Measurements from ENCODE around the gene COL4A5. TPM values are rescaled to one million over a fixed set of nuclear protein-coding genes. Genes with fewer than 3 reads are reported as not detected.

Gene COL4A5
- total RNA-seq, 1 experiment from 2014 or later: 0.60 TPM

DNA sequence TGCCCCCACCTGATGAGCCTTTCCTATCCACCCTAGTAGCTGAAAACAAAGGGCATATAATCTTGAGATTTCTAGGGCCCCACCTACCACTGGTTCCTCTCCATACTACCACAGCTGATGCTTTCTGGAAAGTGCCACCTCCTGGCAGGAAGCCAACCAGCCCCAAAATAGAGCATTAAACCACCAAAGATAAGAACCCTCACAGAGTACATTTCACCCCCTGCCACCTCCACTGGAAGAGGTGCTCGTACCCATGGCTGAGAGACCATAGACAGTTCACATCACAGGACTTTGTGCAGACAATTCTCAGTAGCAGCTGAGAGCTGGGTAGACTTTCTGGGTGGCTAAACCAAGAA lies 202.6 kb downstream of the COL4A5 start:
- Histone ChIP-seq H3K9me3 (ENCODE audit: low read depth, low read length, poor library complexity, severe bottlenecking) (peaks cover 13% of the 10 kb centered on the region), H3K4me1 (ENCODE audit: insufficient read depth, low read length, poor library complexity, severe bottlenecking) (no peaks in the 10 kb centered on the region), H3K27ac (ENCODE audit: low read depth, low read length, poor library complexity, severe bottlenecking) (no peak overlapping the region), H3K36me3 (ENCODE audit: insufficient read depth, low read length, poor library complexity, severe bottlenecking) (no peaks in the 10 kb centered on the region), H3K27me3 (replicated peaks; ENCODE audit: insufficient read depth, low read depth, low read length, poor library complexity) (no peaks in the 10 kb centered on the region), H3K4me3 (ENCODE audit: low read depth, low read length, poor library complexity, severe bottlenecking) (no peak overlapping the region)
- intact Hi-C loops (cut with micrococcal nuclease; ENCODE audit: unreplicated experiment): no loop called here
- no peak for DNase-seq (ENCODE audit: low spot score)
- BruUV-seq (replicated peaks): no TSS peak
- ChIA-PET CTCF (no interaction called here), POLR2A (ENCODE audit: low non-redundant PET) (no interaction called here)
- TF ChIP-seq, protein P1, sequence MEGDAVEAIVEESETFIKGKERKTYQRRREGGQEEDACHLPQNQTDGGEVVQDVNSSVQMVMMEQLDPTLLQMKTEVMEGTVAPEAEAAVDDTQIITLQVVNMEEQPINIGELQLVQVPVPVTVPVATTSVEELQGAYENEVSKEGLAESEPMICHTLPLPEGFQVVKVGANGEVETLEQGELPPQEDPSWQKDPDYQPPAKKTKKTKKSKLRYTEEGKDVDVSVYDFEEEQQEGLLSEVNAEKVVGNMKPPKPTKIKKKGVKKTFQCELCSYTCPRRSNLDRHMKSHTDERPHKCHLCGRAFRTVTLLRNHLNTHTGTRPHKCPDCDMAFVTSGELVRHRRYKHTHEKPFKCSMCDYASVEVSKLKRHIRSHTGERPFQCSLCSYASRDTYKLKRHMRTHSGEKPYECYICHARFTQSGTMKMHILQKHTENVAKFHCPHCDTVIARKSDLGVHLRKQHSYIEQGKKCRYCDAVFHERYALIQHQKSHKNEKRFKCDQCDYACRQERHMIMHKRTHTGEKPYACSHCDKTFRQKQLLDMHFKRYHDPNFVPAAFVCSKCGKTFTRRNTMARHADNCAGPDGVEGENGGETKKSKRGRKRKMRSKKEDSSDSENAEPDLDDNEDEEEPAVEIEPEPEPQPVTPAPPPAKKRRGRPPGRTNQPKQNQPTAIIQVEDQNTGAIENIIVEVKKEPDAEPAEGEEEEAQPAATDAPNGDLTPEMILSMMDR (conservative IDR thresholded peaks at IDR 0.05; ENCODE audit: low read depth, low read length): no peak
- no peak for TF ChIP-seq EZH2 (IDR thresholded peaks at IDR 0.05; ENCODE audit: borderline replicate concordance, low read depth, low read length, poor library complexity, severe bottlenecking)

DNA sequence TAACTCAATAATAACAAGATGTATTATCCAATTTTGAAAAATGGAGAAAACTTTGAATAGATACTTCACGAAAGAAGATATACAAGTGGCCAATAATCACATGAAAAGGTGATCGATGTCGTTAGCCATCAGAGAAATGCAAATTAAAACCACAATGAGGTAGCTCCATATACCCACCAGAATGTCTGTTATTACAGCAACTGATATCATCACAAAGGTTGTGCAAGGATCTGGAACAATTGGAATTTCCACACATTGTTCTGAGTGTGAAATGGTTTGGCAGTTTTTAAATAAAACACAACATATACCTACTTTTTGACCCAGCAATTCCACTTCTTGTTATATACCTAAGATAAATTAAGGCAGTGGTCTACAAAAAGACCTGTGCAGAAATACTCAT lies 225.1 kb downstream of the COL4A5 start:
- CTCF ChIA-PET: no interaction called here
- POLR2A ChIA-PET (ENCODE audit: low non-redundant PET): no interaction called here
- Histone ChIP-seq H3K27me3 (replicated peaks; ENCODE audit: insufficient read depth, low read depth, low read length, poor library complexity) (no peaks in the 10 kb centered on the region), H3K27ac (ENCODE audit: low read depth, low read length, poor library complexity, severe bottlenecking) (no peak overlapping the region), H3K36me3 (ENCODE audit: insufficient read depth, low read length, poor library complexity, severe bottlenecking) (no peaks in the 10 kb centered on the region), H3K4me1 (ENCODE audit: insufficient read depth, low read length, poor library complexity, severe bottlenecking) (no peaks in the 10 kb centered on the region), H3K4me3 (ENCODE audit: low read depth, low read length, poor library complexity, severe bottlenecking) (no peak overlapping the region), H3K9me3 (ENCODE audit: low read depth, low read length, poor library complexity, severe bottlenecking) (no peaks in the 10 kb centered on the region)
- BruUV-seq (replicated peaks): no TSS peak
- DNase-seq (ENCODE audit: low spot score): no peak
- intact Hi-C loops (cut with micrococcal nuclease; ENCODE audit: unreplicated experiment): no loop called here
- TF ChIP-seq, protein P1 (conservative IDR thresholded peaks at IDR 0.05; ENCODE audit: low read depth, low read length): no peak
- no peak for TF ChIP-seq EZH2 (IDR thresholded peaks at IDR 0.05; ENCODE audit: borderline replicate concordance, low read depth, low read length, poor library complexity, severe bottlenecking)

DNA sequence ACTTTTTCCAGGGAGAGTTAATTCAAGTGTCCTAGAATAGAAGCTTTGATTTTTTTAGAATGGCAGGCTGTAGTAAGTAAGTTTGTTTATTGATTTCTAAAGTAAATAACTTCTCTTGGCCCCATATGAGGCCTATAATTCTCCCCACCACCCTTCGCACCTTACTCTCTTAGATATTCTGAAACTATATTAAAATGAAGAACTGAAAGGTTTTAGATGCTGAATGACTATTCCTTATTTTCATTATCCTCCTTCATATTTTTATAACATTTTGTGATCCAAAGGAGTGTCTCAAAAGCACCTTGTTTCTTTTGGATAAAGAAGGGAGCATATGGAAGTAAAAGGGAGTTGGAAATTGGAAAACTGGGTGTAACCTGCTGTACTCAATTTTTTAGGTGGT lies 226.5 kb downstream of the COL4A5 start:
- TF ChIP-seq EZH2 (IDR thresholded peaks at IDR 0.05; ENCODE audit: borderline replicate concordance, low read depth, low read length, poor library complexity, severe bottlenecking): no peak
- TF ChIP-seq, protein P1 (conservative IDR thresholded peaks at IDR 0.05; ENCODE audit: low read depth, low read length): no peak
- intact Hi-C loops (cut with micrococcal nuclease; ENCODE audit: unreplicated experiment): no loop called here
- Histone ChIP-seq H3K4me1 (ENCODE audit: insufficient read depth, low read length, poor library complexity, severe bottlenecking) (no peaks in the 10 kb centered on the region), H3K36me3 (ENCODE audit: insufficient read depth, low read length, poor library complexity, severe bottlenecking) (no peaks in the 10 kb centered on the region), H3K27ac (ENCODE audit: low read depth, low read length, poor library complexity, severe bottlenecking) (no peak overlapping the region), H3K9me3 (ENCODE audit: low read depth, low read length, poor library complexity, severe bottlenecking) (no peaks in the 10 kb centered on the region), H3K4me3 (ENCODE audit: low read depth, low read length, poor library complexity, severe bottlenecking) (no peak overlapping the region), H3K27me3 (replicated peaks; ENCODE audit: insufficient read depth, low read depth, low read length, poor library complexity) (no peaks in the 10 kb centered on the region)
- BruUV-seq (replicated peaks): no TSS peak
- DNase-seq (ENCODE audit: low spot score): no peak
- ChIA-PET POLR2A (ENCODE audit: low non-redundant PET) (no interaction called here), CTCF (no interaction called here)
